Panc1 (cell line): ENCODE results near the gene EPHB1.

Experiments used
- CTCF ChIP-seq: fragments of 450-650 bp; IDR thresholded peaks from 2 replicates; pipeline ENCODE4 v1.5.1; 2017; ENCODE audit warnings: mild to moderate bottlenecking
- POLR2AphosphoS5 ChIP-seq: IDR thresholded peaks from 2 replicates; pipeline ENCODE4 v1.6.1; 2012; ENCODE audit warnings: mild to moderate bottlenecking, low read depth, low read length, moderate library complexity
- REST ChIP-seq, 2 experiments: IDR thresholded peaks; 2 replicates each; pipeline ENCODE4 v1.6.1; 2011 to 2012; ENCODE audit warnings: low read depth in 2 of 2, control low read depth in 1 of 2, low read length in 1 of 2, mild to moderate bottlenecking in 1 of 2, moderate library complexity in 1 of 2; ENCODE audit not compliant: insufficient read depth in 1 of 2
- SIN3A ChIP-seq: IDR thresholded peaks from 2 replicates; pipeline ENCODE4 v1.6.1; 2012; ENCODE audit warnings: low read depth, mild to moderate bottlenecking, low read length, moderate library complexity, borderline replicate concordance; ENCODE audit not compliant: insufficient read depth

DNA sequence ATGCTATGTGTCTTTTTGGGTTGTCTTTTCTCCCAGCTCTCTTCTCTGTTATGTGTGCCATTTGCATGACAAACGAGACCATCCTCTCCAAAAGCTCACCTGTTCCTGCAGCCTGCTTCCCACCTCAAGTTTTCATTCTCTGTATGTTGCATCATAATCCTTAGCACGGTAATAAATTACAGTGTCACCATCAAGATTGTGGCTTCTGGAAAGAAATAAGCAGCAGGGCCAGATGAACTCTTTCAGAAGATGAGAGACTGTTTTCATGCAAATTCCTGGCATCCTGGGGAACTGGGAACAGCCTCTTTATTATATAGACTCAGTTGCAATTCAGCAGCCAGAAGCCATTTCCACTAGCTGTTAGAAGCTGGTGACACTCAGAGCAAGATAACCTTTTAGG is 436.7 kb downstream of the EPHB1 start:
- TF ChIP-seq REST (IDR thresholded peaks at IDR 0.05; ENCODE audit: insufficient read depth in 1 of 2, low read depth in 2 of 2, low read length in 1 of 2) = no peak
- no peak for TF ChIP-seq CTCF
- no peak for TF ChIP-seq POLR2AphosphoS5
- TF ChIP-seq SIN3A = no peak
